Gastrocnemius medialis (tissue), 4 donors: ENCODE results near the gene DHX8.

ENCODE experiments used
- CTCF ChIP-seq, 5 experiments: fragments of 450-650 bp in 3 of 5; fragments of 200-600 bp in 2 of 5; sonication (generic) in 2 of 5; IDR thresholded peaks in 4 of 5; conservative IDR thresholded peaks in 1 of 5; 1 replicate in 4 of 5; 2 replicates in 1 of 5; pipeline ENCODE4 v1.5.1; 2016 to 2019; ENCODE audit warnings: antibody characterized with exemption in 5 of 5, mild to moderate bottlenecking in 3 of 5, moderate library complexity in 3 of 5
- POLR2A ChIP-seq, 2 donors: fragments of 450-650 bp; IDR thresholded peaks; one replicate each; pipeline ENCODE4 v1.6.1; 2017; ENCODE audit warnings: antibody characterized with exemption in 2 of 2, mild to moderate bottlenecking in 2 of 2, moderate library complexity in 2 of 2

GRCh38 chr17:43469145-43469544 lies 14.6 kb upstream of the DHX8 start:
- no peak for TF ChIP-seq CTCF (IDR thresholded peaks at IDR 0.05 in 4 of 5, conservative IDR thresholded peaks at IDR 0.05 in 1 of 5)
- TF ChIP-seq POLR2A (IDR thresholded peaks at IDR 0.05): no peak
